GM12801 (cell line): ENCODE results near the gene IL22RA2.

ENCODE experiments used
- TF ChIP-seq, protein P1 (sequence below): IDR thresholded peaks from one replicate; pipeline ENCODE4 v1.5.1; 2011; ENCODE audit warnings: control low read depth; ENCODE audit not compliant: insufficient read length; ENCODE audit errors: extremely low read depth

The IL22RA2 gene

DNA sequence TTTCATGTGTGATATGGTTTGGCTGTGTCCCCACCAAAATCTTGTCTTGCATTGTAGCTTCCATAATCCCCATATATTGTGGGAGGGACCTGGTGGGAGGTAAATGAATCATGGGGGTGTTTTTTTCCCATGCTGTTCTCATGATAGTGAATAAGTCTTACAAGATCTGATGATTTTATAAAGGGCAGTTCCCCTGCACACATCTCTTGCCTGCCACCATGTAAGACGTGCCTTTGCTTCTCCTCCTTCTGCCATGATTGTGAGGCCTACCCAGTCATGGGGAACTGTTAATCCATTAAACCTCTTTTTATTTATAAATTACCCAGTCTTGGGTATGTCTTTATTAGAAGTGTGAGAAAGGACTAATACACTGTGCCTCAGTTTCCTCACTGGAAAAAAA, 4.2 kb upstream of the IL22RA2 start:
- TF ChIP-seq, protein P1, sequence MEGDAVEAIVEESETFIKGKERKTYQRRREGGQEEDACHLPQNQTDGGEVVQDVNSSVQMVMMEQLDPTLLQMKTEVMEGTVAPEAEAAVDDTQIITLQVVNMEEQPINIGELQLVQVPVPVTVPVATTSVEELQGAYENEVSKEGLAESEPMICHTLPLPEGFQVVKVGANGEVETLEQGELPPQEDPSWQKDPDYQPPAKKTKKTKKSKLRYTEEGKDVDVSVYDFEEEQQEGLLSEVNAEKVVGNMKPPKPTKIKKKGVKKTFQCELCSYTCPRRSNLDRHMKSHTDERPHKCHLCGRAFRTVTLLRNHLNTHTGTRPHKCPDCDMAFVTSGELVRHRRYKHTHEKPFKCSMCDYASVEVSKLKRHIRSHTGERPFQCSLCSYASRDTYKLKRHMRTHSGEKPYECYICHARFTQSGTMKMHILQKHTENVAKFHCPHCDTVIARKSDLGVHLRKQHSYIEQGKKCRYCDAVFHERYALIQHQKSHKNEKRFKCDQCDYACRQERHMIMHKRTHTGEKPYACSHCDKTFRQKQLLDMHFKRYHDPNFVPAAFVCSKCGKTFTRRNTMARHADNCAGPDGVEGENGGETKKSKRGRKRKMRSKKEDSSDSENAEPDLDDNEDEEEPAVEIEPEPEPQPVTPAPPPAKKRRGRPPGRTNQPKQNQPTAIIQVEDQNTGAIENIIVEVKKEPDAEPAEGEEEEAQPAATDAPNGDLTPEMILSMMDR: no peak

DNA sequence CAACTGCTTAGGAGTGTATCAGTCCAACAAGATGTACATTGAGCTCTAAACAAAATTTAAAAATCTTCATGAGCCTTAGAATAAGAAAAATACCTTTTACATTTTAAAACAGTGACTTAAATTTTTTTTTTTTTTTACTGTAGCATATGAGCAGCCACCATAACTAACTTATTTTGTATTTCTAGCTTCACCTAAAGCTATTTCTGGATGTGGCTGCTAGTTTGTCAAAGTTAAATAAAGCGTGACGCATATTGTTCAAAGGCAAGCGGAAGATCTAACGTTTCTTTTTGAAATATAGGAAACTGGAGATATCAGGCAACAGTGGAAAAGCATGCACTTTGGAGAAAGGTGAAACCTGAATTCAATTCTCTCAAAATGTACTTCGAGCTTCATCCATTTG, 3.3 kb upstream of the IL22RA2 start:
- TF ChIP-seq, protein P1: no peak

DNA sequence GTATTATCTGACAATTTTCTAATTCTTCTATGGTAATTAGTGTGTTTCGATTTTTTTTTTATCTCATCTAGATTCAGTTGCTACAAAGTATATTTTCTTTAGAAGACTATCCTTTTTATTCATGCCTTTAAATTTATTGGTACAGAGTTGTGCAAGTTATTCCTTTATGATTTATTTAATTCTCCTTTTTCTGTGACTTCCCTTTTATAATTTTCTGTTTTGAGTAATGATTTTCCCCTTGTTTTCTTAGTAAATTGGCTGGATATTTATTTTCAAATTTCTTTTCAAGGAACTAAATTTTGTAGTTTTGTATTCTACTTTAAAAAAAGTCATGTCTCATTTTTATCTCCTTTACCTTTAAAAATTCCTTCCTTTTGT, 2.4 kb upstream of the IL22RA2 start:
- TF ChIP-seq, protein P1: no peak

DNA sequence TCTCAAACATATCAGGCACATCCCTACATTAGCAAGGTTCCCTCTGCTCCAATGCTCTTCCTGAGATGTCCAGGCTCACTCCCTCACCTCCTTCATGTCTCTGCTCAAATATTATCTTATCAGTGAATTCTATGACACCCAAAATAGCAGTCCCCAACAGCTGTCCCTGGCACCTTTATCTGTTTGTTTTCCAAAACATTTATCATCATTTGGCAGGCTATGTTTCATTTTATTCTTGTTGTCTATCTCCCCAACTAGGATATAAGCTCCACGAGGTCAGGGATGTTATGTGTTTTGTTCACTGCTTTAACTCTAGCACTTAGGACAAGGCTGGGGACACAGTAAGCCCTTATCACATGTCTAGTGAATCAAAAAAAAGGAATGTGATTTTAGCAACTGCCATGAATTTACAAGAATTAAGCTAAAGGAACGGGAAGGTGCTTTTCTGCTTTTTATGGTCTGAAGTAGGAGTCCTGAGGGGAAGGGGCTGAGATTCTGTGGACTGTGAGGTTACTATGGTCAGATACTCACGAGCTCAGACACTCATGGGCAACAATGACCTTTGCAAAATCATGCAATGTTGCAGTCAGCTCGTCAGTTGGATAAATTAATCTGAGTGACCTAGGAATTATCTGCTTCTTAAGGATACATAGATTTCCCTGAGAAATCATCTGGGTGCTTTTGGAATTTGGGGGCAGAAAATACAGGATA, 1.9 kb upstream of the IL22RA2 start:
- TF ChIP-seq, protein P1: no peak

DNA sequence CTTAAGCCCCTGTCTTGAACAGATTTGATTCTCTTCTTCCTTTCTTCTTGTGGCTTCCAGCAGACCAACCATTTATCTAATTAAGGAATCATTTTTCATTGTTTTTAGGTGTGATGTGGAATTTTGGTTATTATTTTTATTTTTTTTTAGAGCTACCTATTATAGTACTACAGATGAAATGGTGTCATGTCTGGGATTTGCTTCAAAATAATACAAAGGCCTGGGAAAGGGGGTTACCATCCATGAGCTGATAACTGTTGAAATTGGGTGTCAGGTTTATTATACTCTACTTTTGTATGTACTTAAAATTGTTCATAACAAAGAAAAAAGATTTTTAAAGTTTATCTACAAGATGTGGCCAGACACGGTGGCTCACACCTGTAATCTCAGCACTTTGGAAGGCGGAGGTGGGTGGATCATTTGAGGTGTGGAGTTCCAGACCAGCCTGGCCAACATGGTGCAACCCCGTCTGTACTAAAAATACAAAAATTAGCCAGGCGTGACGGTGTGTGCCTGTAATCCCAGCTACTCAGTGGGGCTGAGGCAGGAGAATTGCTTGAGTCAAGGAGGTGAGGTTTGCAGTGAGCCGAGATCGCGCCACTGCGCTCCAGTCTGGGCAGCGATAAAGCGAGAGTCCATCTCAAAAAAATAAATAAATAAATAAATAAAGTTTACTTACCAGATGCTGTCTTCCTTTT, 561 bp downstream of the IL22RA2 start:
- TF ChIP-seq, protein P1: no peak

DNA sequence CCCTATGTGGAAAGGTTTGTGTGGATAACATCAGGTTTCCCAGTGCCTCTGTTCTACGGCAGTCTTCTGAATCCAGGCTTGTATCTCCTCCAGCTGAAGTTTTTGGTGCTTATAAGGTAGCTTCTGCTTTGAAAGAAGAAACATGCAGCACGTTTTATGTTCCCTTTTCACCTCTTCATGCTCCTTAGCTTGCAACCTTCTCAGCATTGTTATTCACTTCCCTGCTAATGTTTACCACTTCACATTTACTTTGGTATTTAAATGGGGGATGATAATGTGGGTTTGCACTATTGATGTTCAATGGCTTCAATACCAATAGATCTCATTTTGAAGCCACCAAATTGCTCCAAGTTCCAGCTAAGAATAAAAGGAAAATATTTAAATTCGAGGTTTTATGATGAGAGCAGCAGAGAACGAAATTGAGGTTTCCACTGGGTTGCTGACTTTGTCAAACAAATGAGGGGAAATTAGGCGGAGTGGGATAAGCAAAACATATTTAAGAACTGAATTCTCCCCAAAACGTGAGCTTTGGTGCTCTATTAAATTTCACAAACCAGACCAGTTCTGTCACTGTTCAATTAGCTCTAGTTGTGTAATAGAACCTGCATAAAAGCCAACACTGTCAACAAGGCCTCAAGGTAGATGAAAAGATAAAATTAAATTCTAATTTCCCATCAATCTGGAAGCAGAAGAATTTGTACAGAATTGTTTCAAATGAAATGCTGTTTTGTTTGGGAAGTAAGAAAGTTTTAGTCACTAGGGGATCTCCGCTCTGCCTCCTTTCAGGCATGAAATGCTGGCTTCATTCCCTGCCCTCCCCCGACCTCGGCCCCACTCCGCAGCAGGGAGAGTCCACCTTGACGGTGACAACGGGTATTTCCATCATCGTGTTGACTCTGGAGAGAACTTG, 1.4 kb downstream of the IL22RA2 start:
- TF ChIP-seq, protein P1: no peak

DNA sequence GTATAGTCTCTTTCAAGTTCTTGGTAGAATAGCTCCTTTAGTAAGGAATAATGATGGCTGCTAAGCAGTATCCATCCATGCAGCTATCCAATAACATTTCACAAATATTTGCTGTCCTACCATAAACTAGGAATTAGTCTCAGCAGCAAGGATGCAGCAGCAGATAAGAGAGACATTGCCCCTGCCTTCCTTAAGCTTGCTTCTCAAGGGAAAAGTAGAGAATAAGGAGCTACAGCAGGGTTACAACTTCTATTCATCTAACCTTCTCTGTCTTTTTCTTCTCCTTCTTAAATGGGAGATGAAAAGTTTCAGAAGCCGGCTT, 2.4 kb downstream of the IL22RA2 start:
- TF ChIP-seq, protein P1: no peak
